ENCODE measurements around the gene GDAP1L1. TPM values are rescaled to one million over a fixed set of nuclear protein-coding genes. Genes with fewer than 3 reads are reported as not detected.
"Not testable (repeated sequence)": the region's sequence is repeated elsewhere in the genome, so short reads cannot be mapped to it uniquely, and the experiment has no call there.

The GDAP1L1 gene
- total RNA-seq, 1 donor from 2014 or later: 0.26 TPM

- no peaks in the 10 kb centered on the region for H4K20me1 ChIP-seq (ENCODE audit: low read depth)
- no peak overlapping the region for H3K4me2 ChIP-seq
- Mint-ChIP-seq H3K27ac (no peak overlapping the region), H3K36me3 (peaks cover 2% of the 10 kb centered on the region), H3K4me3 (no peak overlapping the region), H3K27me3 (ENCODE audit: insufficient read depth, low read depth) (peaks cover 5% of the 10 kb centered on the region), H3K4me1 (peaks cover 3% of the 10 kb centered on the region), H3K9me3 (peaks cover 3% of the 10 kb centered on the region)
- H3K36me3 ChIP-seq: no peaks in the 10 kb centered on the region
- H3K27me3 ChIP-seq: no peaks in the 10 kb centered on the region
- TF ChIP-seq EZH2 (IDR thresholded peaks at IDR 0.05) (no peak), EZH2phosphoT487 (IDR thresholded peaks at IDR 0.05) (no peak), CTCF (IDR thresholded peaks at IDR 0.05) (no peak)
- no peak overlapping the region for H3K9ac ChIP-seq
- H3K79me2 ChIP-seq (ENCODE audit: low read depth): no peaks in the 10 kb centered on the region
- no peak overlapping the region for H2AFZ ChIP-seq (replicated peaks)
- DNase-seq (ENCODE audit: low spot score): no peak
- H3K4me1 ChIP-seq: no peaks in the 10 kb centered on the region
- no peak overlapping the region for H3K27ac ChIP-seq
- H3K4me3 ChIP-seq: no peak overlapping the region
- H3F3A ChIP-seq (ENCODE audit: low read depth): no peaks in the 10 kb centered on the region
- H3K9me3 ChIP-seq (ENCODE audit: low read depth): no peaks in the 10 kb centered on the region
These were observed 44.6 kb downstream of the GDAP1L1 start for GRCh38 chr20:44291754-44292153.

- peaks cover 5% of the 10 kb centered on the region for H3K27me3 Mint-ChIP-seq (ENCODE audit: insufficient read depth, low read depth)
- Histone ChIP-seq H3K79me2 (ENCODE audit: low read depth) (no peaks in the 10 kb centered on the region), H2AFZ (replicated peaks) (no peak overlapping the region), H3K27ac (no peak overlapping the region), H3K4me3 (no peak overlapping the region), H3K9me3 (ENCODE audit: low read depth) (no peaks in the 10 kb centered on the region), H3K4me2 (no peak overlapping the region), H3F3A (ENCODE audit: low read depth) (no peaks in the 10 kb centered on the region), H3K4me1 (no peaks in the 10 kb centered on the region), H3K27me3 (no peaks in the 10 kb centered on the region), H4K20me1 (ENCODE audit: low read depth) (no peaks in the 10 kb centered on the region), H3K9ac (no peak overlapping the region), H3K36me3 (no peaks in the 10 kb centered on the region)
- no peak overlapping the region for H3K27ac Mint-ChIP-seq
- no peaks in the 10 kb centered on the region for H3K36me3 Mint-ChIP-seq
- H3K4me3 Mint-ChIP-seq: no peak overlapping the region
- H3K9me3 Mint-ChIP-seq: no peaks in the 10 kb centered on the region
- TF ChIP-seq CTCF (IDR thresholded peaks at IDR 0.05) (no peak), EZH2 (IDR thresholded peaks at IDR 0.05) (no peak), EZH2phosphoT487 (IDR thresholded peaks at IDR 0.05) (no peak)
- no peak for DNase-seq (ENCODE audit: low spot score)
- H3K4me1 Mint-ChIP-seq: peaks cover 3% of the 10 kb centered on the region
These were observed 48.9 kb downstream of the GDAP1L1 start for GRCh38 chr20:44296011-44296410.

GRCh38 chr20:44297721-44298120, 50.6 kb downstream of the GDAP1L1 start:
- H2AFZ ChIP-seq (replicated peaks): no peak overlapping the region
- no peak for DNase-seq (ENCODE audit: low spot score)
- H3K9me3 ChIP-seq (ENCODE audit: low read depth): no peaks in the 10 kb centered on the region
- peaks cover 5% of the 10 kb centered on the region for H3K27me3 Mint-ChIP-seq (ENCODE audit: insufficient read depth, low read depth)
- no peaks in the 10 kb centered on the region for H3K36me3 ChIP-seq
- no peaks in the 10 kb centered on the region for H3K79me2 ChIP-seq (ENCODE audit: low read depth)
- H3K4me1 Mint-ChIP-seq: peaks cover 3% of the 10 kb centered on the region
- H3K9ac ChIP-seq: no peak overlapping the region
- TF ChIP-seq EZH2phosphoT487 (IDR thresholded peaks at IDR 0.05) (no peak), EZH2 (IDR thresholded peaks at IDR 0.05) (no peak), CTCF (IDR thresholded peaks at IDR 0.05) (no peak)
- no peaks in the 10 kb centered on the region for H3K4me1 ChIP-seq
- no peaks in the 10 kb centered on the region for H3K9me3 Mint-ChIP-seq
- H3K27ac Mint-ChIP-seq: no peak overlapping the region
- no peaks in the 10 kb centered on the region for H3K27me3 ChIP-seq
- H3K36me3 Mint-ChIP-seq: no peaks in the 10 kb centered on the region
- H3K4me2 ChIP-seq: no peak overlapping the region
- no peak overlapping the region for H3K4me3 ChIP-seq
- H4K20me1 ChIP-seq (ENCODE audit: low read depth): no peaks in the 10 kb centered on the region
- H3K27ac ChIP-seq: no peak overlapping the region
- H3K4me3 Mint-ChIP-seq: no peak overlapping the region
- no peaks in the 10 kb centered on the region for H3F3A ChIP-seq (ENCODE audit: low read depth)

- not testable (repeated sequence) for H3K27ac Mint-ChIP-seq; H3K9me3 ChIP-seq (ENCODE audit: low read depth); H3K4me1 Mint-ChIP-seq; H3K9me3 Mint-ChIP-seq; H3K36me3 Mint-ChIP-seq; H2AFZ ChIP-seq (replicated peaks); H3K4me2 ChIP-seq; H3K27me3 Mint-ChIP-seq (ENCODE audit: insufficient read depth, low read depth); DNase-seq (ENCODE audit: low spot score); H3K4me1 ChIP-seq; H3F3A ChIP-seq (ENCODE audit: low read depth); H3K27me3 ChIP-seq; H3K4me3 ChIP-seq; H3K79me2 ChIP-seq (ENCODE audit: low read depth); H3K4me3 Mint-ChIP-seq; H4K20me1 ChIP-seq (ENCODE audit: low read depth); H3K36me3 ChIP-seq; H3K27ac ChIP-seq; H3K9ac ChIP-seq
These were observed 52.0 kb downstream of the GDAP1L1 start for GRCh38 chr20:44299011-44299535.

All from neural progenitor cell (in vitro differentiated cells).